Measurements from ENCODE around the gene SENP1.

The SENP1 gene

DNA sequence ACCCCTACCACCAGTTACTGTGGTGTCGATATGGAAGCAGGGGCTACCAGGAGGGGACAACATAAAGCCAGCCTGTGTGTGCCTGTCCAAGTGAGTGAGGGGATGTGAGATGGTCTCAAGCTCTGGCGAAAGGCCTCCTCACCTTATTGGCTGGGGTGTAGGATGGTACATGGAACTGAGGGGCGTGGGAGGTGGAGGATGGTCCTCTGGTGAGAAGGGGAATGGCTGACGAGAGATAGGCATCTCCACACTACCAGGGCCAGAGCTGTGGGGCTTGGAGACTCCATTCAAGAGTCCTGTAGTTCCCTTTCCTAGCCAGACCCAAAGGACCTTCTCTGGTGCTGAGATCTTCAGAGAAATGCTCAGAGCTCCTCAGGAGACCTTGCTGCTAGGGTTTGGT lies 69.1 kb downstream of the SENP1 start:
- DNase-seq = no peak

DNA sequence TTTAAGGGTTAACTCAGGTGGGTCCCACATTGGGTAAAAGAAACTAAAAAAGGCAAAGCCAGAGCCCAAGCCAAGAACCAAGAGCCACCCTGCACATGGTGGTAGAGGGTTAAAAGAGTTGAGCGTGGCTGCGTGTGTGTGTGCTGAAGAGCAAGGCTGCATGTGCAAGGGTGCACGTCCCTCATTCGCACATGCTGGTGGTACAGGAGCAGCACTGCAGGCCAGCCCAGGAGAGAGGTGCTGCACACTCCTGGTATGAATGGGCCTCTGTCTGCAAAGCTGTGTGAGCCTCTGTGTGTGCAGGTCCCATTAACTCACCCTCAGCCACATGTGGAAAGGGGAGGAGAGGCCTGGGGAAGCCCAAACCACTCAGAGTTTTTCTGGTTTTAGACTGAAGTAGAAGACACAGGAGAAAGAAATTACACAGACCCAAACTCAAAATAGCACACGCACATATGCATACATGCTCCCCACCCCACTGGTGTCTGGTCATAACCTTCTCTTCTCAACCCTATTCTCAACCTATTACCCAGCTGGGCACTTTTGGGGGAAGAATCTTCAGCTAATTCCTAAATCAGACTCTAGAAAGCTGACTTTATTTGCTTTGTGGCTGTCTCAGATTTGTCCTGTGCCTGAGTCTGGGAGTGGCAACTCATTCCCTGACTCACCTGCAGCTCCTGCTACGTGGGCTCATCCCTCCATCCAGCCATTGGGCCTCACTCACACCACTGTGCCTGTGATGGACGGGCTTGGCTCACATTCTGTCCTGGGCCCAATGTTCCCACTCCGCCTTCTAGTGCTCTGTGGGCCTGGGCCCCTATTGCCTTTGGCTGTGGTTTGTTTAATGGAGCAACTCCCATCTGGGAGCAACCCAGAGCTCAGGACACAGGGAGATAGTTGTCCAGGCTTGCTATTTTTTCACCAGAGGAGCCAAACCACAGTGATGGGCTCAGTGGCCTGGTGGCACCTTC lies 70.8 kb downstream of the SENP1 start:
- no peak for DNase-seq

DNA sequence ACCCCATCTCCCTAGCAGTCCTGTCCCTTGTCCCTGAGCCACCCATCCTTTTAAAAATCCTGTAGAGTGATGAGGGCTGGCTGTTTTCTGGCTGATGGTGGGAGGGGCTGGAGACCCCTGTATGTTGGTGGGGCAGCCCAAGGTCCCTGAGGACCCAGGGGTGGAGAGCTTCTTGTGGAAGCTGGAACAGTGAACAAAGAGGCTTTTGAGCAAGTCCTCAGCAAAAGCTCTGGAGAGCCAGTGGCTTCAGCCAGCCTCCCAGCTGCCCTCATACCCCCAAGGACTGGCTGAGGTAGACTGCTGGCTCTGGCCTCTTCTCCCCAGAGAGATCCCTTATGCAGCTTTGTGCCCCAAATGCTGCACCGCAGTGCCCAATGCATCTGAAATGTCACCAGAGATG lies 72.4 kb downstream of the SENP1 start:
- DNase-seq = no peak

DNA sequence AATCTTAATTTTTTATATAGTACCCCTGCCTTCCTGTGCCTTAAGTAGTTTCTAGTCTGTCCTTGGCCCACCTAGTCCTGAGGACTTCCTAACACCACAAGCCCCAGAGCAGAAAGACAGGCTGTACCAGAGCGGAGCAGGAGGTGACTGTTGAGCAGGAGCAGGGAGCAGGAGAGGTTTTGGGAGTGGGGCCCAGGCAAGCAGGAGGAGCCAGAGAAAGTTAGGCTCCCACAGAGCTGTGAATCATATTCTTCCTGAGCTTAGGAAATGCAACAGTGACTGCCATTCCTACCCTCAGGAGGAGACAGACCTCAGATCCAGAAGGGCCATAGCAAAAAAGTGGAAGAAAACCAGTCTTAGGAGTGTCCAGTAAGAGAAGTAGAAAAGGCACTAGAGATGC lies 73.3 kb downstream of the SENP1 start:
- DNase-seq = no peak

DNA sequence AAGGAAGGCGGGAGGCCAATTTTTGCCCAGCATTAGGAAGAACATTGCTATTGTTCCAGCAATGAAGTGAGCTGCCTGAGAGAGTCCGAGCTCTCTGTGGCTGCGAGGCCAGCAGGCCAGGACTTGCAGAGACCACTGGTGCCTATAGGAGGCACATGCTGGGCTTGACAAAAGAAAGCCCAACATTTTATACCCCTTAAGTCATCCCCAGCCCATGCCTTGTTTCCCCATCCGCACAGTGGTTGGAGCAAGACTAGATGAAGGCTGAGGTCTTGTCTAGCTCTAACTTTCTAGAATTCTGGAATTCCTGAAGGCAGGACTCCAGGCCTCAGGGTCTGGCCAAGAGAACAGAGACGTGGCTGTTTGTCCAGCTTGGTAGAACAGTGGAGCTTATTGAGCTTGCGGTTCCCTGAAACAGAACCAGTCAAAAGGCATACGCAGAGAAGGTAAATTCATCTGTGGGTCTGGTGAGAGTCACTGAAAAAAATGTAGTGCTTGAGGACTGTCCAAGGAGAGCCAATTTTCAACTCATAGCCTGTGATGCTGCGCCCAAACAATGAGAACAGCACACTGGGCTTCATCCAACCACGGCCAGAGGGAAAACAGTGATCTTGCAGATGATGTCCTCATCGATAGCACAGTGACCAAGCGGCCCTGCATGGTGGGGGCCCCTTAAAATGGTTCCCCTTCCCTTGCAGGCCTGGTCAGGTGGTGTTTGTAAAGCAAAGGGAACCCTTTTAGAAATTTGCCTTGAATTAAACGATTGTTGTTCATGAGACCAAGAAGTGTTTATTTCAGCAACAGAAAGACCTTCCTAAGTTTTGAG lies 74.5 kb downstream of the SENP1 start:
- DNase-seq = no peak

DNA sequence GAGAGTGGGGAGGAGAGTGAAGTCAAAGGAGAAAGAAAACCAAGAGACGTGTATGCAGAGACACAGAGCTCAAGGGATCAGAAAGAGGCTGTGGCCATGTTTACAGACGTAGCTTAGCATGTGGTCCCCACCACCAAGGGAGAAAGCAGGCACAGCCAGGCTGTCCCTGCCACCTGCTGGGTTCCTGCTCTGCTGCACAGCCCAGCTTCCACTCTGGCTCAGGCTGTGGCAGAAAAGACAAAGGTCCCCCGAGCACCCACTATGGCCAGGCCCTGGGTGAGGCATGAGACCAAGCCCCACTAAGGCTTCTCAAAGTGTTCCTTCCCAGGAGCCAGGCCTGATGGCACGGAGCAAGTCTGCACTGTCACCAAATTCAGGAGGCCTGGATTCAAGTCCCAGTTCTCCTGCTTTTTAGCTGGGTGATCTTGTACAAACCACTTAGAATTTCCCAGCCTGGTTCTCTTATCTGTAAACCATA lies 75.7 kb downstream of the SENP1 start:
- DNase-seq = no peak

DNA sequence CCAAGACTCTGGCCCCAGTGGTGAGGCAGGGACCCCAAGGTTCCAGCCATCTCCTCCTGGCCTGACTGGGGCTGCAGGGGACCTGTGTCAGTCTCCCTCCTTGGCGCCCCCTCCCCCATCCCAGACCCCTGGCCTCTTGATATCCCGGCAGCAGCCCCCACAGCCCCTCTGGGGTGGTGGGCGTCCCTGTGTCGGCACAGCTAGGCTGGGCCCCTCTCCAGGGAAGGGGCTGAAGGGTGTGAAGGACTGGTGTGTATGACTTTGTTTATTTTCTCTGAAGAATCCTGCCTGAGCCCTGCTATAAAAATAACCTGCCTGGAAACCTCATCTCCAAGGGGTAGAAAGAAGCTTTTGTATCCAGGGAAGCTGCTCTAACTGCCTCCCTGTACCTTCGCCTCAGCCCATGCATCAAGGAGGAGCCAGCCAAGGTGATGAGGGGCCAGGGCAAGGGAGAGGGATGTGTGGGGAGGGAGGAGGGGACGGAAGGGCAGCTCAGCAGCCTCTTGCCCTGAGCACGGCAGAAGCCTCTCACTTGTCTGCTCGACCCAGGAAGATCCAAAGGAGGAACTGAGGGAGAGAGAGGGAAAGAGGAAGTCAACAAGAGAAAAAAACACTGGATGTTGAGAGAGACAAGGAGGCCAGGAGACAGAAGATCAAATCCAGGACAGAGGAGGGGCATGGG lies 76.2 kb downstream of the SENP1 start:
- peak; percentile 55 for DNase-seq

DNA sequence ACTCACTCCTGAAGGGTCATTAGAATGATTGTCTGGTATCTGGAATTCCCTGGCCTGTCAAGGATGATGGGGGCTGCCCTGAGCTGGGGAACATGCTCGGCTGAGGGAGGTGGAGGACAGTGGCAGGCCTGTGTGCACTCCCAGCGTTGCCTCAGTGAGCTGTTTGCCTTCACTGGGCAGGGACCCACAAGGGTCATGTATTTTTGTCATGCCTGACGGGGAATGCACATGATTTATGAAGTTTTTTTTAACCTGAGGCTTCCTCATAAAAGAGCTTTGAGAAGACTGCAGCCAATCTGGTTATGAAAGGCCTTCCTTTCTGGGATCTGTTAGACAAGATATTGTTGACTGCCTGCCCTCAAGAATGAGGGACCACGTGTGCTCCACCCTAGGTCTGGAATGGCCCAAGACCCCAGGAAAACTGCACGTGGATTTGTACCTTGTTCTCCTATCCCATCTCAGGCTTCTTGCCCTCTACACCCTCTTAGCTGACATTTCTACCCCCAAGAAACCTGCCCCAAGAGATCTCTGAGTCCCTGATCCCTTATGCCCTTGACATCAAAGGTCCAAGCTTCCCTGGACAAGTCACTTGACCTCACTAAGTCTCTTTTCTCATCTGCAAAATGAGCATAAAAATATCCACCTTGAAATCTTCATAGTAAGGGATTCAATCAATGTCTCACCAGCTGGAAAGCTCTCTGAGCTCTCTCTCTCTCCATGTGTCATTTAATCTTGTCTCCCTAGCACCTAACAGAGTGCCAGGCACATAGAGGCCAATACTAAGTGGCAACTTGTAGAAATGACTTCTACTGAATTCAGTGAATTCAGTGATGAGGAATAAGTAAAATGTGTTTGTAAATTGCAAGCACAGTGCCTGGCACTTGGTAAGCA lies 77.1 kb downstream of the SENP1 start:
- DNase-seq = peak; percentile 45

DNA sequence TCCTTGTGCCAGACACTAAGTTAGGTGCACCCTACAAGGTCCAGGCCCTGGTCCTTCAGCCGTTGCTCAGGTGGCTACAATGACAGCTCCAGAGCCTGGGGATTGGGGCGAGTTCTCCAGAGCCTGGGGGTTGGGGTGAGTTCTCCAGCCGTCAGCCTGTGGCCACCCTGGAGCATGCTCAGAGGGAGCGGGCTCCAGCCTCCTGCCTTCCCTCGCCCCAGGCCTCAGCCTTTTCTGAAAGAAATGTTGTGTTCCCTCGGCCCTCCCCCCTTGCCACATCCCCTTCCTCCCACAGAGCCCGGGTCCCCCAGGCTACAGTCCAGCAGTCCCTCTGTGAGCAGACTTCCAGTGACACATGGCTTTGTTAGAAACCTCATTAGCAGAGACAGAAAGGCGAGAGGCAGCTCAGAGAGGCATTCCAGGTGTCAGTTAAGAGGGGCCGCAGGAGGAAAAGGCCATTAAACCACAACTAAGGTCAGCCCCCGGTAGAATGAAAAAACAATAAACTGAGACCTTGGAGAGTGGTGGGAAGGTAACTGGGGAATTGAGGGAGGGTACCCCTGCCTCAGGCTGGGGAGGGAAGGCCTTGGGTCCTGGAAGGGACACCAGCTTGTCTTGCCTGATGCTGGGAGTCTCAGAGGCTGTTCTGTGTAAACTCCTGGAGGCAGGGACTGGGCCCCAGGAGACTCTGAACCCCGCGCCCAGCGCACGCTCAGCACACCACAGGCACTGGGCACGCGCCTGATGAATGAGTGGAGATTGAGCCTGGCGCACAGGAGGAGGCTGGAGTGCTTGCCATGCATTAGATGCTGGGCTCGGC lies 78.5 kb downstream of the SENP1 start:
- DNase-seq = peak; percentile 43

DNA sequence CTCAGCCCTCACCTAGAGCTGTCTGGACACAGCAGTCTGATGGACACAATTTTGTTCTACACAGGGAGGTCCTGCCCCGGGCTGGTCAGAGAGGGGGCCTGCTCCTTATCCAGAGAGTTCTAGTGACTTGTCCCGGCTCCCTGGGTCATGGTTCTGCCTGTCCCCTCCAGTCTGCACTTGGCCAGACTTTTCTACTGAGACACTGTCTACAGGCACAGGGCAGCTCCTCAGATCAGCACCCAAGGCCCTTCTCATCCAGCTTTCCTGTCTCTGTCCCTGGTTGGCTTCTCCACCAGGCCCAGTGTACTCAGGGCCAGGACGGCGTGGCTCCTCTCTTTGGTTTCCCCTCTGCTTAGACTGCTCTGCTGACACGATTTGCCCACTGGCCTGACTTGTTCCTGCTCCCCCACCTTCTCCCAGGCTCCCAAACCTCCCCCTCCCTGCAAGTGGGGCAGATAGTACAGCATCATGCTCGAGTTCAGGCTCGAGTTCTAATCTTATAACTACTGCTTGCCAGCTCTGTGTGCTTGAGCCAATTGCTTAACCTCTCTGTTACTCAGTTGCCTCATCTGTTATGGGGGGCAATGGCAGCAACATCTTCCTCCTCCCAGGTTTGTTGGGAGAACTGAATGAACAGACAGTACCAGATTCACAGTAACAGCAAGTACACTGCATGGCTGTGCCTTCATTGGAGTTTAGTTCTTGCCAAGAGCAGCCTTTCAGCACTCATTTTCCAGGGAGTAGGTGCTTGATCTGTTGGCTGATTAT lies 79.6 kb downstream of the SENP1 start:
- DNase-seq = no peak

DNA sequence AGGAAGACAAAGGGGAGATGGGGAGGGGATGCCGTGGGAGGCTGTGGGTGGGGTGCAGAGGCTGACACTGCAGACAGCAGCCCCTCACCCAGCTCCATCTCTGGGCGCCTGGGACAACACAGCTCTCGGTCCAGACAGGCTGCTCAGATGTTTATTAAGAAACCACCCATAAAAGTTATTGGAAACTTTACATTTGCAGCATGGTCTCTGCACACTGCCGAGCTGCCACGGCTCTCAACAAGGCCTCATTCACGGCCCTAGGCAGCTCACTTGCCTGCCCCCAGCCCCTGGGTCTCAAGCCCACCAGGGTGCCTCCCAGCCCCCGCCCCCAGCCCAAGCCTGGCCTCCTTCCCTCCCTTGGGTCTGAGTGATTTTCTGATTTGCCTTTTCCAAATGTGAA lies 80.6 kb downstream of the SENP1 start:
- DNase-seq = no peak

DNA sequence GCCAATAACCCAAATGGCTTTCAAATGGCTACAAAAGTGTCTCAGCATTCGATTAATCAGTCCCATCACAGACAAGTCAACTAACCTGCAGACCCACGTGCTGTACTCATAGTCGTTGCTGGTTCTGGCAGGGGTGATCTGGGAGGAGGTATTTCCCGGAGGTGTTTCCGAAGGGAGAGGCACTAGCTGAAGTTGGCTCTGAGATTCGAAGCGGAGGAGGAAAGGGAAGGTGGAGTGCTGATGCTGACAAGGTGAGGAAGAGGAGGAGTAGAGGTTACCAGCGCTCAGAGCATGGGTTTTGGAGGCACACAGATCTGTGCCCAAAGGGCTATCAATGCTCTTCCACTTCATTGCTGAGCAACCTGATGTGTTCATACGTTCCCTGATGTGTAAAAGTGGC lies 81.1 kb downstream of the SENP1 start:
- DNase-seq = no peak

DNA sequence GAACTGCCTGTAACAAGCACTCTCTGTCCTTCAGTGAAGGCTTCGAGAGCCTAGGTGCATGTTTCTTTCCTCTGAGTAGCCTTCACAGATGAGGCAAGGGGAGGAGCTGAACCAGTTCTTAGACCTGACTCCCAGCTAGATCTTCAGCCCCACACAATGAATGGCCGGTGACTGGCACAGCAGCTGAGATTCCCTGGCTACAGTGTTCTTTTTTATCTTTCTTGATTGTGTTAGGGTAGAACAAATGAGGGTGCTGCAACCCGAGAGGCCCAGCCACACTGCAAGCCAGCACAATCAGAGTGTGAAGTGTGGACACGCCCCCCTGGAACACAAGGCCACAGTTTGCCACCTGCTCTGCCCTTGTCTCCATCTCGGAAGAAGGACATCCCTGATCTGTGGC lies 82.5 kb downstream of the SENP1 start:
- no peak for DNase-seq

DNA sequence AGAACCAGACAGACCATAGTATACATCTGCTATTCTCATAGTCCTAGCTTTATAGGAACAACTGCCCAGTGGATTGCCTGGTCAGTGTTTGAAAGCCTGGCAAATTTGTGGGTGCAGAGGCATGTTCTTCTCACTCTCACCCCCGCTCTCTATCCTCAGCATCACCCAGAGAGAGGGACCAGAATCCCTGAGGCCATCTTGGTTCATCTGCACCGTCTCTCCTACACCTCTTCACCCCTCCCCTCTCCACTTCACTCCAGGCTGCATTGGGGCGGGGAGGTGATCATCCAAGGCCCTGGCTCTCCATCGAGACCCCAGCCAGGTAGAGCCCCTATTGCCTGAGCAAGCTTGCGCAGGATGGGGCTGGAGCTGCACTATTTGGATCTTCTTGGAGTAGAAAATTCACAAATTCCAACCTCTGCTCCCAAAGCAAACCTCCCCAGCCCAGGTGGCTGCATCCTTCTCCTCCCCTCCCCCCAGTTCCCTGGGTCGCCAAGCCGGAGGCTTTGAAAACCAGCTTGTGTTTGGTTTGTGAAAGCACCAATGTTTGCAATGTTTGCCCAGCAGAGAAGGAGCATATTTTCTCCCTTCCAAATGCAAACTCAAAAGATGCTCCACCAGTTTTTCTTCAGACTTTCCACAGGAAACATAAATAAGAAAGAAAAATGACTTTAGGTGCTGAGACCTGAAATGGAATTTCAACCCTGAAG lies 83.0 kb downstream of the SENP1 start:
- no peak for DNase-seq

DNA sequence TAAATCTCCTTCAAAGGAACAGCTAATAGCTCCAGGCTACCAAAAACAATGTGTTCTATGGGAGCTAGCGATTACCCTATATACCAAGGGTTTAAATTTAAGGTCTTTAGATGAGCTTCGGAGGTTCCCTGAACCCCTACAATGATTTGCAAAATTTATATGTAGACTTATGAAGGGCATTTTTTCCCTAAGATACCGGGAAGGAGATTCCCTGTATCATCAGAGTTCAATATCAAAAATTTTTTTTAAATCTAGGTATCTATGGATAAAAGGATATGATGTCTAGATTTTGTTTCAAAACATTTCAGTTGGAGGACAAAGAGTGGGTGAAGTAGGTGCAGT lies 83.7 kb downstream of the SENP1 start:
- DNase-seq = no peak

DNA sequence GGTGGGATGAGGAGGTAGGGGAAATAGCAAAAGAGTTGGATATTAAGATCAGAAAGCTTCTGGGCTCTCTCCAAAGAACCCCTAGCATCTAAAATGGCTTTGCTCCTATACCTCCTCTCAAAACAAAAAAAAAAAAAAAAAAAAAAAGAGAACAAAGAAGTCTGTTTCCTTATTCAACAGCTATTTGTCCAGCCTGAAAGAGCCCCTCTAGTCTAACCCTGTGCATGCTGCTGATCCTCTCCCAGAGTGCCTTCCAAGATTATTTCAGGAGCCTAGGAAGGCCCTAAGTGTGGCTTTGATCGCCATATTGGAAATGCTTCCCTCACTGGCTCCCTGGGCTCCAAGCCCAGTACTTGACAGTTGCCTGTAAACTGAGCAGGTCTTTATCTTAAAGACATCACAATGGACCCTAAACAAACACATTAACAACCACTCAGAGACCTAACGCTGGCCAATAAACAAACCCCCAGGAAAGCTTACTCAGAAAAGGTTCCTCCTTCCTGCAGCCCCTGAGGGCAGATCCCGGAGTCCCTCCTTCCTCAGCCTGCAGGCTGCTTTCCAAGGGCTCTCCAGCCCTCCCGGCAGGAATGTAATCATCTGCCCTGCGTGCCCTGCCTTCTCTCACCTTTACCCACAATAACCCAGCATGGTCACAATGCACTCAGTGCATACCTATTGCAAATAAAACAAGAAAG lies 84.2 kb downstream of the SENP1 start:
- no peak for DNase-seq

DNA sequence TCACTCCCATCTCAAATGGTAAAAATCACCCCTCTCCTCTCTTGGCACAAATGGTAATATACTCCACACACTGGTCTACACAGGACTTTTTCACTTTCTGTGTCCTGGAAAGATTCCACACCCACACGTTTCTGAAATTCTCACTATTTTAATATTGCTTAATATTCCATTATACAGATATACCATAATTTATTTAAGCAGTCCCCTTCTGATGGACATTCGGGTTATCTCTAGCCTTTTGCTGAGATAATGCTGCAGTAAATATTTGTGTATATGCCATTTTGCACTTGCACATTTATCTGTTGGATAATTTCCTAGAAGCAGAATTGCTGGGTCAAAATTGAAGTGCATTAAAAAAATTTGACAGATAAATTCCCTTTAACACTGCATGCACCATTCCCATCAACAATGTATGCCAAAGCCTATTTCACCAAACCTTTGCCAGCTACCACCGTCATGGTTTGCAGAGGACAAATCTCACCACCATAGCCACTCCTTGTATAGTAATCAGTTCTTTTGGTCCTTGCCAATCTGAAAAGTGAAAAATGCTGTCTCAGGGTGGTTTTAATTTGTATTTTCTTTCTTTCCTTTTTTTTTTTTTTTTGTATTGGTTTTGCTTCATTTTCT lies 86.1 kb downstream of the SENP1 start:
- no peak for DNase-seq

DNA sequence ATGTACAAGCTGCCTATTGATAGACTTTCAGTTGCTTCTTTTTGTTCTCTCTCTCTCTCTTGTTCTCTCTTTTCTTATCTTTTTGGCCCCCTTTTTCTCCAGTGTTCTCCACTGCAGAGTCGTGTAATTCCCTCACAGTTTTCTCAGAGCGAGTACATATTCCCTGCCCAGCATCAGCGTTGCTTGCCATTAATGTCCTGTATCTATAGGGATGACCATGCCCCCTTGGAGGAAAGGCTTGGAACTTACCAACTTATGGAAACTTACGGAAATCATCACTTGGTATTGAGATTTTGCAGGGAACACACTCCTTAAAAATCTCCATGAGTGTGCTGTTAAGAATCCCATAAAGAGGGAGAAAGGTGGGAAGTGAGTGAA lies 87.3 kb downstream of the SENP1 start:
- DNase-seq = no peak

All from right kidney (tissue), 1 donor.